ENCODE measurements around the gene PITRM1. TPM values are rescaled to one million over a fixed set of nuclear protein-coding genes. Genes with fewer than 3 reads are reported as not detected.

PITRM1 gene
- total and polyA plus RNA-seq, 4 donors: 26.9 to 126 (median 97.7) TPM

- intact Hi-C loops (cut with DNase I): no loop called here
- no peaks in the 10 kb centered on the region for H3K4me1 ChIP-seq (ENCODE audit: control insufficient read depth in 1 of 2, insufficient read depth in 2 of 2, low read length in 2 of 2)
- no peak for ATAC-seq (ENCODE audit: low FRiP score)
- no peaks in the 10 kb centered on the region for H3K27me3 ChIP-seq (ENCODE audit: control insufficient read depth in 1 of 2, insufficient read depth in 2 of 2, low read length in 1 of 2)
- DNase-seq: no peak
- peaks cover 13 to 22% of the 10 kb centered on the region in 2 donors for H3K36me3 ChIP-seq (ENCODE audit: control insufficient read depth in 1 of 2, insufficient read depth in 2 of 2, low read length in 1 of 2)
- WGBS, 2 donors: 77% methylated on average over 9 of the region's 9 CpGs
- no peaks in the 10 kb centered on the region for H3K9me3 ChIP-seq (ENCODE audit: control insufficient read depth, low read length)
- no peak overlapping the region for H3K4me3 ChIP-seq (ENCODE audit: low read length in 2 of 2)
- no peak overlapping the region for H3K27ac ChIP-seq (ENCODE audit: low read depth in 1 of 2, low read length in 2 of 2)
Measured at GRCh38 chr10:3148994-3149393, 23.6 kb downstream of the PITRM1 start.

DNA sequence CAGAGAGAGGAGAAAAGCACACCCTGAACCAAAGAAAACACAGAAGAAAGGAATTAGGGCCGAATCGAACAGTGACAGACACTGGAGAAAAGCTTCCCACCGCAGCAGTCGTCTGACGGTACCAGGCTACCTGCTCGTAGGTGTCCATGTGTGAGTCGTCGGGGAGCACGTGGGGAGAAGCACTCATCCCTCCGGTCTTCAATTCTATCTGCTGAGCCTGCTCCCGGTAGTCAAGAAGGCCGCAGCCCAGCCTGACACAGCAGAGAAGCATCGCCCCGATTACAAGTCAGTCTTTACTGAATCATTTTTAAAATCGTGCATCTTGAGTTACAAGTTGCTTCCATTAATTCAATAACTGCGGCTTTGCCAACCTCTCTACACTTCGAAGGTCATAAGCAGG, 24.5 kb downstream of the PITRM1 start:
- ATAC-seq (ENCODE audit: low FRiP score) (no peak), DNase-seq (no peak)
- H3K4me3 ChIP-seq (ENCODE audit: low read length in 2 of 2): no peak overlapping the region
- intact Hi-C loops (cut with DNase I): no loop called here
- H3K9me3 ChIP-seq (ENCODE audit: control insufficient read depth, low read length): no peaks in the 10 kb centered on the region
- no peaks in the 10 kb centered on the region for H3K4me1 ChIP-seq (ENCODE audit: control insufficient read depth in 1 of 2, insufficient read depth in 2 of 2, low read length in 2 of 2)
- WGBS, 2 donors: 85 to 93% methylated on average over 17 of the region's 17 CpGs
- peaks cover 10 to 26% of the 10 kb centered on the region in 2 donors for H3K36me3 ChIP-seq (ENCODE audit: control insufficient read depth in 1 of 2, insufficient read depth in 2 of 2, low read length in 1 of 2)
- no peak overlapping the region for H3K27ac ChIP-seq (ENCODE audit: low read depth in 1 of 2, low read length in 2 of 2)
- H3K27me3 ChIP-seq (ENCODE audit: control insufficient read depth in 1 of 2, insufficient read depth in 2 of 2, low read length in 1 of 2): no peaks in the 10 kb centered on the region

- ATAC-seq (ENCODE audit: low FRiP score): no peak
- H3K27me3 ChIP-seq (ENCODE audit: control insufficient read depth in 1 of 2, insufficient read depth in 2 of 2, low read length in 1 of 2): no peaks in the 10 kb centered on the region
- 89 to 94% methylated on average over 17 of the region's 17 CpGs for WGBS, 2 donors
Measured at GRCh38 chr10:3147117-3147820, 25.3 kb downstream of the PITRM1 start.

GRCh38 chr10:3146289-3146688, 26.3 kb downstream of the PITRM1 start:
- Histone ChIP-seq H3K27me3 (ENCODE audit: control insufficient read depth in 1 of 2, insufficient read depth in 2 of 2, low read length in 1 of 2) (no peaks in the 10 kb centered on the region), H3K4me1 (ENCODE audit: control insufficient read depth in 1 of 2, insufficient read depth in 2 of 2, low read length in 2 of 2) (no peaks in the 10 kb centered on the region), H3K4me3 (ENCODE audit: low read length in 2 of 2) (no peak overlapping the region), H3K27ac (ENCODE audit: low read depth in 1 of 2, low read length in 2 of 2) (no peak overlapping the region), H3K36me3 (ENCODE audit: control insufficient read depth in 1 of 2, insufficient read depth in 2 of 2, low read length in 1 of 2) (peaks cover 10 to 29% of the 10 kb centered on the region in 2 donors), H3K9me3 (ENCODE audit: control insufficient read depth, low read length) (no peaks in the 10 kb centered on the region)
- ATAC-seq (ENCODE audit: low FRiP score) (no peak), DNase-seq (no peak)
- intact Hi-C loops (cut with DNase I): no loop called here
- 91 to 95% methylated on average over 8 of the region's 8 CpGs for WGBS, 2 donors

More at GRCh38 chr10:3147117-3147820, 25.3 kb downstream of the PITRM1 start:
- Histone ChIP-seq H3K36me3 (ENCODE audit: control insufficient read depth in 1 of 2, insufficient read depth in 2 of 2, low read length in 1 of 2) (peaks cover 10 to 29% of the 10 kb centered on the region in 2 donors), H3K27ac (ENCODE audit: low read depth in 1 of 2, low read length in 2 of 2) (no peak overlapping the region), H3K4me3 (ENCODE audit: low read length in 2 of 2) (no peak overlapping the region), H3K4me1 (ENCODE audit: control insufficient read depth in 1 of 2, insufficient read depth in 2 of 2, low read length in 2 of 2) (no peaks in the 10 kb centered on the region), H3K9me3 (ENCODE audit: control insufficient read depth, low read length) (no peaks in the 10 kb centered on the region)
- intact Hi-C loops (cut with DNase I): no loop called here
- DNase-seq: no peak

- H3K4me3 ChIP-seq (ENCODE audit: low read length in 2 of 2): no peak overlapping the region
- no peaks in the 10 kb centered on the region for H3K9me3 ChIP-seq (ENCODE audit: control insufficient read depth, low read length)
- DNase-seq: no peak
- peaks cover 10 to 22% of the 10 kb centered on the region in 2 donors for H3K36me3 ChIP-seq (ENCODE audit: control insufficient read depth in 1 of 2, insufficient read depth in 2 of 2, low read length in 1 of 2)
- 97 to 98% methylated on average over 18 of the region's 18 CpGs for WGBS, 2 donors
- no peaks in the 10 kb centered on the region for H3K4me1 ChIP-seq (ENCODE audit: control insufficient read depth in 1 of 2, insufficient read depth in 2 of 2, low read length in 2 of 2)
- no peak overlapping the region for H3K27ac ChIP-seq (ENCODE audit: low read depth in 1 of 2, low read length in 2 of 2)
- no peak for ATAC-seq (ENCODE audit: low FRiP score)
- intact Hi-C loops (cut with DNase I): no loop called here
- no peaks in the 10 kb centered on the region for H3K27me3 ChIP-seq (ENCODE audit: control insufficient read depth in 1 of 2, insufficient read depth in 2 of 2, low read length in 1 of 2)
Measured at GRCh38 chr10:3145366-3145765, 27.2 kb downstream of the PITRM1 start.

DNA sequence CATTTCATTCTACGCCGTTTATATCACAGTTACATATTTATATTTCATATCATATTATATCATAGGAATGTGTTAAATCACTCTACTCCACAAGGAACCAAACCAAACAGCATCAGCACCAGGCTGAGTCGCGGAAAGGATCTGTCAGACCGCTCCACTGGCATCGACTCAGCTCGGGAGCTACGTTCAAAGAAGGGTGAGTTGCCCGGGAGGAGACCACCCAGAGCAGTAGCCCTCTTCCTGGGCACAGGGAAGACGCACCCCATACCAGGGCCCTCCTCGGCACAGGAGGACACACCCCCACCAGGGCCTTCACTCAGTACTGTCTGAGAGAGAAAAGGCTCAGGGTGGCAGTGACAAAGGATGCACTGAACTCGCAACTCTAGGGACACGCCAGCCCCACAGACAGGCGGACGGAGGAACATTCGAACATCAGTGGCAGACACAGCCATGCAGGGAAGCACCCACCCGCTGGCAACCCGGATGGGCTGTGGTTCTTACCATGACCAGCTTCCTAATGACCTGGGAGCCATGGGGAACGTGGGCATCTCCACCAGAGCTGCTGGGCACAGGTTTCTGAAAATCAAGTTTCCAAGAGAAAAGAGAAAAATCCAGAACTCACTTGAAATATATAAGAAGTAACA, 28.7 kb downstream of the PITRM1 start:
- H3K27ac ChIP-seq (ENCODE audit: low read depth in 1 of 2, low read length in 2 of 2): no peak overlapping the region
- no peak overlapping the region for H3K4me3 ChIP-seq (ENCODE audit: low read length in 2 of 2)
- no peak for ATAC-seq (ENCODE audit: low FRiP score)
- WGBS, 2 donors: 90 to 93% methylated on average over 19 of the region's 19 CpGs
- H3K36me3 ChIP-seq (ENCODE audit: control insufficient read depth in 1 of 2, insufficient read depth in 2 of 2, low read length in 1 of 2): peaks cover 10 to 20% of the 10 kb centered on the region in 2 donors
- H3K27me3 ChIP-seq (ENCODE audit: control insufficient read depth in 1 of 2, insufficient read depth in 2 of 2, low read length in 1 of 2): no peaks in the 10 kb centered on the region
- DNase-seq: no peak
- intact Hi-C loops (cut with DNase I): no loop called here
- no peaks in the 10 kb centered on the region for H3K9me3 ChIP-seq (ENCODE audit: control insufficient read depth, low read length)
- H3K4me1 ChIP-seq (ENCODE audit: control insufficient read depth in 1 of 2, insufficient read depth in 2 of 2, low read length in 2 of 2): no peaks in the 10 kb centered on the region

DNA sequence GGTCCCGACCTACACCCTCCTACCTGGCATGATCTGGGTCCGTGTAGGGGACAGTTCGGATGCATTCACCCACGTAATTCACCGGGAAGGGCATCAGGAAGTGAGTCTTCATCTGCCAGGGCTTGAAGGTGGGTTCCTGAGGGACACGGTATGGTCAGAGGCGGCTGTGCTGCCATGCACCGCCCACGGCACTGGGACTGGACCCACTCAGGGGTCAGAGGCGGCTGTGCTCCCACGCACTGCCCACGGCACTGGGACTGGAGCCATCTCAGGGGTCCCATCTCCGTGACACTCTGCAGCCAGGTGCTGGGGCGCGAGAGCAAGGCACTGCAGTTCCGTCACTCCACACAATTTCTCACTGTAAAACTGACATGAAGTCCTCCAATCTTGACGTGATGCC, 29.2 kb downstream of the PITRM1 start:
- ATAC-seq (ENCODE audit: low FRiP score): no peak
- H3K4me3 ChIP-seq (ENCODE audit: low read length in 2 of 2): no peak overlapping the region
- intact Hi-C loops (cut with DNase I): no loop called here
- DNase-seq: no peak
- H3K4me1 ChIP-seq (ENCODE audit: control insufficient read depth in 1 of 2, insufficient read depth in 2 of 2, low read length in 2 of 2): no peaks in the 10 kb centered on the region
- H3K27ac ChIP-seq (ENCODE audit: low read depth in 1 of 2, low read length in 2 of 2): no peak overlapping the region
- peaks cover 10 to 21% of the 10 kb centered on the region in 2 donors for H3K36me3 ChIP-seq (ENCODE audit: control insufficient read depth in 1 of 2, insufficient read depth in 2 of 2, low read length in 1 of 2)
- no peaks in the 10 kb centered on the region for H3K9me3 ChIP-seq (ENCODE audit: control insufficient read depth, low read length)
- WGBS, 2 donors: 94% methylated on average over 17 of the region's 17 CpGs
- no peaks in the 10 kb centered on the region for H3K27me3 ChIP-seq (ENCODE audit: control insufficient read depth in 1 of 2, insufficient read depth in 2 of 2, low read length in 1 of 2)

GRCh38 chr10:3142146-3142875, 30.3 kb downstream of the PITRM1 start:
- no peak overlapping the region for H3K27ac ChIP-seq (ENCODE audit: low read depth in 1 of 2, low read length in 2 of 2)
- no peak for DNase-seq

More at GRCh38 chr10:3142146-3142875, 30.3 kb downstream of the PITRM1 start:
- 84 to 92% methylated on average over 14 of the region's 14 CpGs for WGBS, 2 donors
- peaks cover 8 to 19% of the 10 kb centered on the region in 2 donors for H3K36me3 ChIP-seq (ENCODE audit: control insufficient read depth in 1 of 2, insufficient read depth in 2 of 2, low read length in 1 of 2)
- no peaks in the 10 kb centered on the region for H3K9me3 ChIP-seq (ENCODE audit: control insufficient read depth, low read length)
- no peaks in the 10 kb centered on the region for H3K27me3 ChIP-seq (ENCODE audit: control insufficient read depth in 1 of 2, insufficient read depth in 2 of 2, low read length in 1 of 2)
- no peaks in the 10 kb centered on the region for H3K4me1 ChIP-seq (ENCODE audit: control insufficient read depth in 1 of 2, insufficient read depth in 2 of 2, low read length in 2 of 2)
- no peak for ATAC-seq (ENCODE audit: low FRiP score)
- H3K4me3 ChIP-seq (ENCODE audit: low read length in 2 of 2): no peak overlapping the region
- intact Hi-C loops (cut with DNase I): no loop called here
